ENCODE measurements around the gene COQ10A. TPM values are rescaled to one million over a fixed set of nuclear protein-coding genes. Genes with fewer than 3 reads are reported as not detected.

COQ10A gene
- total and polyA plus RNA-seq, 5 donors from 2014 or later = 8.1 to 23.7 (median 11.2) TPM

- Mint-ChIP-seq H3K4me3 (no peak overlapping the region), H3K4me1 (no peaks in the 10 kb centered on the region), H3K27ac (peak overlapping the region in 1 of 3 donors; percentile 78), H3K36me3 (peaks cover 46% of the 10 kb centered on the region), H3K27me3 (no peaks in the 10 kb centered on the region), H3K9me3 (no peaks in the 10 kb centered on the region)
- H3K4me1 ChIP-seq (ENCODE audit: control insufficient read depth, insufficient read depth, low read length, poor library complexity, severe bottlenecking) = no peaks in the 10 kb centered on the region
- H3K27me3 ChIP-seq (ENCODE audit: control insufficient read depth, insufficient read depth, low read length) = no peaks in the 10 kb centered on the region
- peaks cover 81% of the 10 kb centered on the region for H3K36me3 ChIP-seq (ENCODE audit: control insufficient read depth, insufficient read depth, low read length)
- H3K9me3 ChIP-seq (ENCODE audit: control insufficient read depth in 2 of 2, low read length in 2 of 2) = no peaks in the 10 kb centered on the region
- no peak overlapping the region for H3K4me3 ChIP-seq (ENCODE audit: low read depth, low read length)
- no peak for ATAC-seq (ENCODE audit: low read depth in 2 of 2)
- DNase-seq = no peak
- no peak overlapping the region for H3K27ac ChIP-seq (ENCODE audit: insufficient read depth, low read length, poor library complexity, severe bottlenecking)
Measured at GRCh38 chr12:56248711-56249110, 18.0 kb upstream of the COQ10A start.

- Histone ChIP-seq H3K36me3 (ENCODE audit: control insufficient read depth, insufficient read depth, low read length) (peaks cover 69% of the 10 kb centered on the region), H3K4me3 (ENCODE audit: low read depth, low read length) (no peak overlapping the region), H3K27ac (ENCODE audit: insufficient read depth, low read length, poor library complexity, severe bottlenecking) (no peak overlapping the region), H3K9me3 (ENCODE audit: control insufficient read depth in 2 of 2, low read length in 2 of 2) (no peaks in the 10 kb centered on the region), H3K27me3 (ENCODE audit: control insufficient read depth, insufficient read depth, low read length) (no peaks in the 10 kb centered on the region), H3K4me1 (ENCODE audit: control insufficient read depth, insufficient read depth, low read length, poor library complexity, severe bottlenecking) (peaks cover 16% of the 10 kb centered on the region)
- Mint-ChIP-seq H3K4me3 (no peak overlapping the region), H3K27ac (no peak overlapping the region), H3K4me1 (peaks cover 0 to 24% (median 17%) of the 10 kb centered on the region in 4 donors), H3K9me3 (no peaks in the 10 kb centered on the region), H3K36me3 (peaks cover 37% of the 10 kb centered on the region), H3K27me3 (no peaks in the 10 kb centered on the region)
- DNase-seq (no peak), ATAC-seq (ENCODE audit: low read depth in 2 of 2) (no peak)
Measured at GRCh38 chr12:56252649-56253048, 14.1 kb upstream of the COQ10A start.

DNA sequence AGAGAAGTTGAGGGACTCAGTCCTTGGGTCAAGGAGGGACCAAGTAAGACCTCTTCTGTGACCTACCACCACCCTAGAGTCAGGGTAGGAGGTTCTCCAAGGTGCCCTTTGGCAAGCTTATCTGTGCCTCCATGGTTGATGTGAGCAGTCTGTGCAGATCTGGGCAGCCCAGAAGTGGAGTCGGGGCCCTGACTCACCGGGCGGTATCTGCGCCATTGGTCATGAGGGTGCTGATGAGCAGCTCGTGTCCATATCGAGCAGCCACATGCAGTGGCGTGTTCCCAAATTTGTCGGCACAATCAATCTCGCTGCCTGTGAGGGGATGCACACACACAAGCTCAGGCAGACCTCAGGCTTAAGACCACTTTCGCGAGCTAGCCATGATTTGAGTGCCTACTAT, 13.7 kb upstream of the COQ10A start:
- DNase-seq (no peak), ATAC-seq (ENCODE audit: low read depth in 2 of 2) (no peak)
- H3K36me3 Mint-ChIP-seq = peaks cover 37% of the 10 kb centered on the region
- H3K4me3 Mint-ChIP-seq = no peak overlapping the region
- H3K9me3 Mint-ChIP-seq = no peaks in the 10 kb centered on the region
- H3K9me3 ChIP-seq (ENCODE audit: control insufficient read depth in 2 of 2, low read length in 2 of 2) = no peaks in the 10 kb centered on the region
- no peaks in the 10 kb centered on the region for H3K27me3 Mint-ChIP-seq
- no peak overlapping the region for H3K27ac ChIP-seq (ENCODE audit: insufficient read depth, low read length, poor library complexity, severe bottlenecking)
- peaks cover 18% of the 10 kb centered on the region for H3K4me1 ChIP-seq (ENCODE audit: control insufficient read depth, insufficient read depth, low read length, poor library complexity, severe bottlenecking)
- H3K4me3 ChIP-seq (ENCODE audit: low read depth, low read length) = no peak overlapping the region
- H3K27me3 ChIP-seq (ENCODE audit: control insufficient read depth, insufficient read depth, low read length) = no peaks in the 10 kb centered on the region
- no peak overlapping the region for H3K27ac Mint-ChIP-seq
- peaks cover 64% of the 10 kb centered on the region for H3K36me3 ChIP-seq (ENCODE audit: control insufficient read depth, insufficient read depth, low read length)
- H3K4me1 Mint-ChIP-seq = peaks cover 0 to 24% (median 17%) of the 10 kb centered on the region in 4 donors

DNA sequence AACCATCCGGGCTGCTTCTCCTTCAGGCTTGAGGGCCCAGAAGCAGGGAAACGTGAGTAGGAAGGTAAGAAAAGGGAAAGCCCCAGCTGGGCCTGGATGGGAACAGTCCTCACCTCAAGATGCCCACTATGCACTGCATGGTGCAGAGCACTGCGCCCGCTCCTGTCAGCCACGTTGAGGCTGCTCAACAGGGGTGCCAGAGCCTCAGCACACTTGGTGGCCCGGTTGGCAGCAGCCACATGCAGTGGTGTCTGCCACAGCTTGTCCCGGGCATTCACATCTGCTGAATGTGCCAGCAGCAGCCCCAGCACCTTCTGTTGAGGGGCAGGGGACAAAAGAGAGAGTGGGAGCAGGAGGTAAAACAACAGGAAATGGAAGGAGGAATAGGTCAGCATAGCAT, 11.1 kb upstream of the COQ10A start:
- Mint-ChIP-seq H3K27ac (no peak overlapping the region), H3K4me3 (peak overlapping the region in 3 of 4 donors; percentile 15 to 91 (median 38)), H3K36me3 (peaks cover 32% of the 10 kb centered on the region), H3K27me3 (peaks cover 4% of the 10 kb centered on the region), H3K4me1 (peaks cover 0 to 31% (median 23%) of the 10 kb centered on the region in 4 donors), H3K9me3 (no peaks in the 10 kb centered on the region)
- H3K4me3 ChIP-seq (ENCODE audit: low read depth, low read length) = no peak overlapping the region
- peaks cover 40% of the 10 kb centered on the region for H3K36me3 ChIP-seq (ENCODE audit: control insufficient read depth, insufficient read depth, low read length)
- no peak for ATAC-seq (ENCODE audit: low read depth in 2 of 2)
- H3K4me1 ChIP-seq (ENCODE audit: control insufficient read depth, insufficient read depth, low read length, poor library complexity, severe bottlenecking) = peaks cover 27% of the 10 kb centered on the region
- H3K27ac ChIP-seq (ENCODE audit: insufficient read depth, low read length, poor library complexity, severe bottlenecking) = no peak overlapping the region
- no peak for DNase-seq
- H3K27me3 ChIP-seq (ENCODE audit: control insufficient read depth, insufficient read depth, low read length) = no peaks in the 10 kb centered on the region
- no peaks in the 10 kb centered on the region for H3K9me3 ChIP-seq (ENCODE audit: control insufficient read depth in 2 of 2, low read length in 2 of 2)

GRCh38 chr12:56256326-56256960, 10.3 kb upstream of the COQ10A start:
- Mint-ChIP-seq H3K4me3 (peak overlapping the region; percentile 82 to 92 (median 90)), H3K36me3 (peaks cover 32% of the 10 kb centered on the region), H3K27me3 (peaks cover 4% of the 10 kb centered on the region), H3K27ac (peak overlapping the region in 1 of 3 donors; percentile 69), H3K9me3 (no peaks in the 10 kb centered on the region), H3K4me1 (peaks cover 0 to 32% (median 24%) of the 10 kb centered on the region in 4 donors)
- Histone ChIP-seq H3K27me3 (ENCODE audit: control insufficient read depth, insufficient read depth, low read length) (no peaks in the 10 kb centered on the region), H3K27ac (ENCODE audit: insufficient read depth, low read length, poor library complexity, severe bottlenecking) (no peak overlapping the region), H3K36me3 (ENCODE audit: control insufficient read depth, insufficient read depth, low read length) (peaks cover 40% of the 10 kb centered on the region), H3K4me1 (ENCODE audit: control insufficient read depth, insufficient read depth, low read length, poor library complexity, severe bottlenecking) (peaks cover 27% of the 10 kb centered on the region), H3K4me3 (ENCODE audit: low read depth, low read length) (no peak overlapping the region), H3K9me3 (ENCODE audit: control insufficient read depth in 2 of 2, low read length in 2 of 2) (no peaks in the 10 kb centered on the region)
- DNase-seq (no peak), ATAC-seq (ENCODE audit: low read depth in 2 of 2) (no peak)

GRCh38 chr12:56257071-56257470, 9.7 kb upstream of the COQ10A start:
- no peaks in the 10 kb centered on the region for H3K9me3 Mint-ChIP-seq
- Histone ChIP-seq H3K4me3 (ENCODE audit: low read depth, low read length) (peak overlapping the region; percentile 73), H3K4me1 (ENCODE audit: control insufficient read depth, insufficient read depth, low read length, poor library complexity, severe bottlenecking) (peaks cover 27% of the 10 kb centered on the region), H3K36me3 (ENCODE audit: control insufficient read depth, insufficient read depth, low read length) (peaks cover 34% of the 10 kb centered on the region), H3K27me3 (ENCODE audit: control insufficient read depth, insufficient read depth, low read length) (no peaks in the 10 kb centered on the region), H3K27ac (ENCODE audit: insufficient read depth, low read length, poor library complexity, severe bottlenecking) (no peak overlapping the region), H3K9me3 (ENCODE audit: control insufficient read depth in 2 of 2, low read length in 2 of 2) (no peaks in the 10 kb centered on the region)
- H3K4me3 Mint-ChIP-seq = peak overlapping the region; percentile 82 to 92 (median 90)
- DNase-seq = no peak
- peaks cover 29% of the 10 kb centered on the region for H3K36me3 Mint-ChIP-seq
- H3K4me1 Mint-ChIP-seq = peaks cover 0 to 35% (median 25%) of the 10 kb centered on the region in 4 donors
- H3K27ac Mint-ChIP-seq = peak overlapping the region; percentile 26 to 69 (median 41)
- ATAC-seq (ENCODE audit: low read depth in 2 of 2) = no peak
- H3K27me3 Mint-ChIP-seq = peaks cover 4% of the 10 kb centered on the region

DNA sequence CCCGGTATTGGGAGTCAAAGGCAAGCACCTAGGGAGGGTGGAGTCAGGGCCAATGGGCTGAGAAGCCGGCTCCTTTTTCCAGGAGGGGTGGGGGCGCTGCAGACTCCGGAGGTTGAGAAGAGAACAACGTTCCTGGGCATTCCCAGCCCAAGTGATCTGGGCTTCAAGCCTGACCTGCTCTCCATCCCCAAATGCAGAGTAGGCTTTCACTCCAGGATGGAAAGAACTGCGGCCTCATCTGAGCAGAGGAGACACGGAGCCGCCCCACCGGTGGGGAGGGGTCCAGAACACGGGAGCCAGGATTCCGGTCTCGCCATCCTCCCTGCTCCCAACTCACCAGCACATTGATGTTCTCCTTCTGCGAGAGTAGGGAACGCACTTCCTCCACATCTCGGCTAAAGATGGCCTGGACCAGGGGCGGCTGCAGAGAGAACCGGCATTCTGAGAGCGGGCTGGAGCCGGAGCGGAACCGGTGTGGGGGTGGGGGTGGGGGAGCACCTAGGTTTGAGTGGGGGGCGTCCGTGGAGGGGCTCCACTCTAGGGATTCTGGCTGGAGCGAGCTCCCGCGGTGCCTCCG, 9.2 kb upstream of the COQ10A start:
- Mint-ChIP-seq H3K9me3 (no peaks in the 10 kb centered on the region), H3K4me1 (peaks cover 0 to 36% (median 25%) of the 10 kb centered on the region in 4 donors), H3K4me3 (peak overlapping the region; percentile 82 to 92 (median 90)), H3K27me3 (peaks cover 4% of the 10 kb centered on the region), H3K36me3 (peaks cover 24% of the 10 kb centered on the region), H3K27ac (peak overlapping the region; percentile 26 to 83 (median 41))
- peak overlapping the region; percentile 73 for H3K4me3 ChIP-seq (ENCODE audit: low read depth, low read length)
- peak overlapping the region; percentile 71 for H3K27ac ChIP-seq (ENCODE audit: insufficient read depth, low read length, poor library complexity, severe bottlenecking)
- no peaks in the 10 kb centered on the region for H3K27me3 ChIP-seq (ENCODE audit: control insufficient read depth, insufficient read depth, low read length)
- no peak for DNase-seq
- peaks cover 27% of the 10 kb centered on the region for H3K4me1 ChIP-seq (ENCODE audit: control insufficient read depth, insufficient read depth, low read length, poor library complexity, severe bottlenecking)
- peaks cover 28% of the 10 kb centered on the region for H3K36me3 ChIP-seq (ENCODE audit: control insufficient read depth, insufficient read depth, low read length)
- H3K9me3 ChIP-seq (ENCODE audit: control insufficient read depth in 2 of 2, low read length in 2 of 2) = no peaks in the 10 kb centered on the region
- ATAC-seq (ENCODE audit: low read depth in 2 of 2) = no peak

Data from CD4-positive, CD25-positive, alpha-beta regulatory T cell (primary cell).